ENCODE data around the gene CFAP65. TPM values are rescaled to one million over a fixed set of nuclear protein-coding genes. Genes with fewer than 3 reads are reported as not detected.

Gene CFAP65
- total and polyA plus RNA-seq, 9 of the 15 experiments (the other 6 are each of a cell fraction or from before 2014, with no cell fraction given): not detected

DNA sequence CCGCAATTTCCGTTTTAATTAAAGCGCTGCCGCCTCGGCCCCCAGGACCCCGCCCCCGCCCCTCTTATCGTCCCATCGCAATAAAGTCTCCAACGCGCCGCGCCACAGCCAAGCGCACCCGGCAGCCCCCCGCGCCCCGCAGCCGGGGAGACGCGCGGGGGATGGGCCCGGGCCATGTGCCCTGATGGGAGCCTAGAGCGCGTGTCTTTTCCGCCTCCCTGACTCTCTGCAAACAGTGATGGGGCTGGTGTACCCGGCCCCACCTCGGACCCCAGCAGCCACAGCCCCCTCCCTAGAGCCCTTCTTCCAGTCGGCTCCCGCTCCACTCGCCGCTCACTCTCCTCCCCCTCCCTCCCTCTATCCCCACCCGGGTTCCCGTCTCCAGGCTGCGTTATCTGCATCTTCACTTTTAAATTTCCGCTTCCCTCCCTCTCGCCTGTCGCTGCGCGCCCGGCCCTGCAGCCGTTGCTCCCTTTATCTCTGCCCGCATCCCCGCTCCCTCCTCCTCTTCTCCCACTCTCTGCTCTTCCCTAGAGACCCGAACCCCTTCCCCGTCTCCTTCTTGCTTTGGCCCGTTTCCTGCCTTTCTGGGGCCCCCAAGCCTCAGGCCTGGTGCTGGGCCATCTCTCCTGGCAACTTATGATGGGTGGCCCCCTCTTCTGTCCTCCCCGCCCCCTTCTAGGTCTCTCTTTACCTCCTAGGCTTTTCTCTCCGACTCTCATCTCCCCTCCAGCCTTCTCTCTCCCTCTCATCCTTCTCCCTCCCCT, 55.8 kb downstream of the CFAP65 start (continued):
- TF ChIP-seq TAF15 (IDR thresholded peaks at IDR 0.05; ENCODE audit: low read depth, low read length): no peak
- TF ChIP-seq KAT7 (CRISPR knock-in tag; IDR thresholded peaks at IDR 0.05; ENCODE audit: borderline replicate concordance): no peak
- no peak for TF ChIP-seq RUNX1 (IDR thresholded peaks at IDR 0.05; ENCODE audit: low read depth)
- TF ChIP-seq ZNF232 (CRISPR knock-in tag; IDR thresholded peaks at IDR 0.05): no peak
- no peak for TF ChIP-seq ZEB2 (IDR thresholded peaks at IDR 0.05)
- no peak for TF ChIP-seq FOXJ2 (tag; IDR thresholded peaks at IDR 0.05)
- TF ChIP-seq, protein P1, sequence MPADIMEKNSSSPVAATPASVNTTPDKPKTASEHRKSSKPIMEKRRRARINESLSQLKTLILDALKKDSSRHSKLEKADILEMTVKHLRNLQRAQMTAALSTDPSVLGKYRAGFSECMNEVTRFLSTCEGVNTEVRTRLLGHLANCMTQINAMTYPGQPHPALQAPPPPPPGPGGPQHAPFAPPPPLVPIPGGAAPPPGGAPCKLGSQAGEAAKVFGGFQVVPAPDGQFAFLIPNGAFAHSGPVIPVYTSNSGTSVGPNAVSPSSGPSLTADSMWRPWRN (IDR thresholded peaks at IDR 0.05; ENCODE audit: low read depth): 0 out of 2 replicates have a peak, but pooled peaks have one; percentile 26
- TF ChIP-seq, protein P2, sequence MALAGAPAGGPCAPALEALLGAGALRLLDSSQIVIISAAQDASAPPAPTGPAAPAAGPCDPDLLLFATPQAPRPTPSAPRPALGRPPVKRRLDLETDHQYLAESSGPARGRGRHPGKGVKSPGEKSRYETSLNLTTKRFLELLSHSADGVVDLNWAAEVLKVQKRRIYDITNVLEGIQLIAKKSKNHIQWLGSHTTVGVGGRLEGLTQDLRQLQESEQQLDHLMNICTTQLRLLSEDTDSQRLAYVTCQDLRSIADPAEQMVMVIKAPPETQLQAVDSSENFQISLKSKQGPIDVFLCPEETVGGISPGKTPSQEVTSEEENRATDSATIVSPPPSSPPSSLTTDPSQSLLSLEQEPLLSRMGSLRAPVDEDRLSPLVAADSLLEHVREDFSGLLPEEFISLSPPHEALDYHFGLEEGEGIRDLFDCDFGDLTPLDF (CRISPR knock-in tag; IDR thresholded peaks at IDR 0.05): no peak
- TF ChIP-seq XRCC3 (IDR thresholded peaks at IDR 0.05): no peak
- TF ChIP-seq HNRNPLL (IDR thresholded peaks at IDR 0.05; ENCODE audit: low read depth, low read length, poor library complexity, severe bottlenecking): no peak
- peak; percentile 35; the same call in 1 of the 2 replicates for TF ChIP-seq POLR2G (IDR thresholded peaks at IDR 0.05; ENCODE audit: low read depth, low read length)
- peak in 1 of 2 experiments; percentile 42; a peak in 2 of 4 replicates for TF ChIP-seq KDM1A (IDR thresholded peaks at IDR 0.05)
- TF ChIP-seq ZKSCAN1 (IDR thresholded peaks at IDR 0.05; ENCODE audit: low read depth, low read length): no peak
- no peak for TF ChIP-seq RBFOX2 (IDR thresholded peaks at IDR 0.05; ENCODE audit: low read depth, low read length)
- TF ChIP-seq ZNF408 (CRISPR knock-in tag; IDR thresholded peaks at IDR 0.05; ENCODE audit: low read depth): no peak
- no peak for TF ChIP-seq ESRRA (IDR thresholded peaks at IDR 0.05; ENCODE audit: borderline replicate concordance, low read depth)
- no peak for TF ChIP-seq ATF1 (CRISPR knock-in tag; IDR thresholded peaks at IDR 0.05)
- TF ChIP-seq ATF1 (tag; IDR thresholded peaks at IDR 0.05): peak; percentile 30; the same call in 1 of the 2 replicates
- TF ChIP-seq ZSCAN29 (IDR thresholded peaks at IDR 0.05): no peak
- peak in 1 of 2 experiments; percentile 51; a peak in 1 of 4 replicates for TF ChIP-seq RCOR1 (IDR thresholded peaks at IDR 0.05; ENCODE audit: borderline replicate concordance in 1 of 2, low read depth in 2 of 2, low read length in 2 of 2)
- TF ChIP-seq ZNF830 (CRISPR knock-in tag; IDR thresholded peaks at IDR 0.05): no peak
- no peak for TF ChIP-seq PTBP1 (IDR thresholded peaks at IDR 0.05; ENCODE audit: low read depth, low read length)
- no peak for TF ChIP-seq SMAD2 (IDR thresholded peaks at IDR 0.05; ENCODE audit: low read depth, low read length)
- 0 out of 2 replicates have a peak, but pooled peaks have one; percentile 24 for TF ChIP-seq ARID1B (IDR thresholded peaks at IDR 0.05)
- TF ChIP-seq PTTG1 (tag; IDR thresholded peaks at IDR 0.05; ENCODE audit: low read depth): no peak
- peak; percentile 51; the same call in 1 of the 2 replicates for TF ChIP-seq GABPA (tag; conservative IDR thresholded peaks at IDR 0.05; ENCODE audit: low read depth)
- TF ChIP-seq, protein P3, sequence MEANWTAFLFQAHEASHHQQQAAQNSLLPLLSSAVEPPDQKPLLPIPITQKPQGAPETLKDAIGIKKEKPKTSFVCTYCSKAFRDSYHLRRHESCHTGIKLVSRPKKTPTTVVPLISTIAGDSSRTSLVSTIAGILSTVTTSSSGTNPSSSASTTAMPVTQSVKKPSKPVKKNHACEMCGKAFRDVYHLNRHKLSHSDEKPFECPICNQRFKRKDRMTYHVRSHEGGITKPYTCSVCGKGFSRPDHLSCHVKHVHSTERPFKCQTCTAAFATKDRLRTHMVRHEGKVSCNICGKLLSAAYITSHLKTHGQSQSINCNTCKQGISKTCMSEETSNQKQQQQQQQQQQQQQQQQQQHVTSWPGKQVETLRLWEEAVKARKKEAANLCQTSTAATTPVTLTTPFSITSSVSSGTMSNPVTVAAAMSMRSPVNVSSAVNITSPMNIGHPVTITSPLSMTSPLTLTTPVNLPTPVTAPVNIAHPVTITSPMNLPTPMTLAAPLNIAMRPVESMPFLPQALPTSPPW (CRISPR knock-in tag; IDR thresholded peaks at IDR 0.05): peak; percentile 77
- TF ChIP-seq SMARCE1 (IDR thresholded peaks at IDR 0.05): 0 out of 2 replicates have a peak, but pooled peaks have one; percentile 39

All from K562 (cell line).